ENCODE measurements around the gene KPNA1.
"Not testable (repeated sequence)": the region's sequence is repeated elsewhere in the genome, so short reads cannot be mapped to it uniquely, and the experiment has no call there.

The KPNA1 gene

DNA sequence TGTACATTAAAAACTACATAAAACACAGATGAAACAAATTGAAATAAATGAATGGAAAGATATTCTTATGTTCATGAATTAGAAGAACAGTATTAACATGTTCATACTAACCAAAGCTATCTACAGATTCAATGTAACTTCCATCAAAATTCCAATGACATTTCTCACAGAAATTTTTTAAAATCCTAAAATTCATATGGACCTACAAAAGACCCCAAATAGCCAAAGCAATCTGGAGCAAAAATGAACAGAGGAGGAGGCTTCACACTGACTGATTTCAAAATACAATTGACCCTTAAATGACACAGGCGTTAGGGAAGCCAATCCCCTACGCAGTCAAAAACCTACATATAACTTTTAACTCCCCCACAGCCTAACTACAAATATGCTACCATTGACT, 39.4 kb downstream of the KPNA1 start:
- no peak for DNase-seq (ENCODE audit: low spot score)

DNA sequence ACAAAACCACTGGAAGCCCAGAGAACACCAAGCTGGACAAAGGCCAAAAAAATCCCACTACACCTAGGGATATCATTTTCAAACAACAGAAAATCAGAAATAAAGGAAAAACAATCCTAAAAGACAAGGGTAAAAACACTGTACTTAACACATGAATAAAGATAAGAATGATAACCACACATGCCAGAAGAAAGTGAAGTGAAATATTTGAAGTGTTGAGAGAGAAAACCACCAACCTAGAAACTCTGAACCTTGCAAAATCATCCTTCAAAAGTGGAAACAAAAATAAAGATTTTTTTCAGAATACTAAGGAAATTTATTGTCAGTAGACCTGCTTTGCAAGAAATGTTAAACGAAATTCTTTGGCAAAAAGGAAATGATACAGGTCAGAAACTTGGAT, 45.1 kb downstream of the KPNA1 start:
- no peak for DNase-seq (ENCODE audit: low spot score)

DNA sequence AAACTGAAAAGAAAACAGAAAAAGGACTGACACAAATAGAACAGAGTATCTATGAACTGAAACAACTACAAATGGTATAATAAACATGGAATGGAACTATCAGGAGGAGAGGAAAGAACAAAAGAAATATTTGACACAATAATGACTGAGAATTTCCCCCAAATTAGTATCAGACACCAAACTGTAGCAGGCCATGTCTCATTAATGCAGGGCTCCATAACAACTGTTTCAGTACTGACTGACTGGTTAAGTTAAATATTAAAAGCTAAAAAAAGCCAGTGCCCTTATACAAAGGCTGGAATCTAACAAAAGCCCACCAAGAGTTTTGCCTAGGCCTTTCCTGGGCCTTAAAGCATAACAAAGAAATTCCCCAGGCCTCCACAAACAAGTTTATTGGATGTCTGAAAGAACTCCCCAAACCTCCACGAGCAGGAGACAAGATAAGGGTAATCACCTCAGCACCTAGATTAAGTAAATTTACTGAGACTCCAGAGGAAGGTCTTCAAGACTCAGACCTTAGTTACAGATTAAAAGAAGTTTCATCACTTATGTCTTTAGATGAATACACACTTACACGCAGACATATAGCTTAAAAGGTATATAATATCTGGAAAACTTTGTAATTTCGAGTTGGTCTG, 45.7 kb downstream of the KPNA1 start:
- no peak for DNase-seq (ENCODE audit: low spot score)

DNA sequence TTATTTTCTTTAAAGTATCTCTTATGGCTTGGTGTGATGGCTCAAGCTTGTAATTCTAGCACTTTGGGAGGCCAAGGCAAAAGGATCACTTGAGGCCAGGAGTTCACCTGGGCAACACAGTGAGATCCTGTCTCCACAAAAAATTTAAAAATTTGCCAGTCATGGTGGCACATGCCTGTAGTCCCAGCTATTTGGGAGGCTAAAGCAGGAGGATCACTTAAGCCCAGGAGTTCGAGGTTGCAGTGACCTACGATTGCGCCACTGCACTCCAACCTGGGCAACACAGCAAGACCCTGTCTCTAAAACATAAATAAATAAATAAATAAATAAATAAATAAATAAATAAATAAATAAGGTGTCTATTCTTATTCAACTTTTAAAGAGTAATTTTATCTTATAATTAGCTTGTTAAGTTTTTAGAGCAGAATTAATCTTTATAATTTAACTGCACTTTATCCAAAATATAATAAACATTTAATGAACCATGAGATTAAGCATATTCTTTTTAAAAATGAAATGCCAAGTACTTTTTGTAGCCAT, 48.0 kb downstream of the KPNA1 start:
- no peak for DNase-seq (ENCODE audit: low spot score)

DNA sequence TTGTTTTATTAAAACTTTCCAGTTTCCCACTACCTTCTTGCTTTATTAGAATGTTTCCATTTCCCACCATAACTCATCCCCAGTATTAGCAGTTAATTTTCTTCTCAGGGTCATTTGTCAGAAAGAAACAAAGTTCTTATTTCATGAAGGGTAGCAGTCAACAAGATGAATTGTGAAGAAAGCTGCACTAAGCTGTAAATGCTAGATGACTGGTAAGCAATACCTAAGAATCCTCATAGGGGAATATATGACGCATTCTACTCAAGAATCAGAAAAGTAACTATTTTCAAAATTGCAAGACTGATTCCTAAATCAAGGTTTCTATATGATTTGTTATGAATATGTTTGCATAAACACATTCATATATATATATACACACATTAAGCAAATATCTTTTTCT, 50.1 kb downstream of the KPNA1 start:
- DNase-seq (ENCODE audit: low spot score): no peak

DNA sequence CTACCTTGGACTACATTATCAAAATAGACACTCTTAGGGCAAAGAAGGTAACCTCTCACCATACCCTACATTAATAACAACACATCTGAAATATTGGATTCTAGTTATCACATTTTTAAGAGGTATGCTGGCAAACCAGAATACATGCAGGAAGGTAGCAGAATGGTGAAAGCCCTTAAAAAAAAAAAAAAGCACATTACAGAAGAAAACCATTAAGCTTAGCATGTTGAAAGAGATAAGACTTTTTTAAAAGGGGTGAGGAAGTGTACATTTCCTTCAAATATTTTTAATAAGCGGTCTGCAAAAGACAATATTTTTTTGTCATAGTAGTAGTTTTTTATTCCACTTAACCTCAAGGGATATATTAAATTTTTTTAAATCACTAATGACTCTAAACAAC, 52.3 kb downstream of the KPNA1 start:
- no peak for DNase-seq (ENCODE audit: low spot score)

DNA sequence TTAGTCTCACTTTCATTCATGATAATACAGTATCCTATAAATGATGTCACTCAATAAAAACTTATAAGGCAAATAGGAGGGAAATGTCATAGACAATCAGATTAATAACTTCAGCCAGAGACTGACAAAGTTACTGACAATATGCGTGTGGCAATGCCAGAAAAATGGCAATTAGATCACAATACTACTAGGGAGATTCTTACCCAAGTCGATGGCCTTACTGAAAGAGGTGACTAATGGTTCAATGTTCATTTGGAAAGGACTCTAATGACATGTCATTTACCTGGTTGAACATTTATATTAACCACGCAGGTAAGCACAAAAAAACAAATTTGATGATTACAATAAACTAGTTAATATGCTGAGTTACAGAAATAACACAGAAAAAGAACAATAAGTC, 52.9 kb downstream of the KPNA1 start:
- no peak for DNase-seq (ENCODE audit: low spot score)

DNA sequence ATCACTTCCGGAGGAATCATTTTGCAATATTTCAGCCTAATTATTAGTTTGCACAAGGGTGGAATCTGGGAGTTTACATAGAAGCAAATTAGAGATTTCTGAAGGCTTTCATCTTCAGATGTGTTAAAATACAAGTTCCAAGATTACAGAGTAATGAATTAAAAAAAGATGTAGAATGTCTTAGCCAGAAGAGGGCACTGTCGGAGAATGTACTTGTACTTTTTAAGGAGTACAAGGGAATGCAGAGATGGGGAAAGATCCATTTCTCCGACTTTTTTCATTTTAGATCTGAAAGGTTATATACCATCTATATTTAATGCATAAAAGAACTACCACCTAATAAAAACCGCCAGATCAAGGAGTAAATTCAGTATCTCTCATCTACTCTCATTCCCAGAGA, 55.7 kb downstream of the KPNA1 start:
- DNase-seq (ENCODE audit: low spot score): peak; percentile 37

DNA sequence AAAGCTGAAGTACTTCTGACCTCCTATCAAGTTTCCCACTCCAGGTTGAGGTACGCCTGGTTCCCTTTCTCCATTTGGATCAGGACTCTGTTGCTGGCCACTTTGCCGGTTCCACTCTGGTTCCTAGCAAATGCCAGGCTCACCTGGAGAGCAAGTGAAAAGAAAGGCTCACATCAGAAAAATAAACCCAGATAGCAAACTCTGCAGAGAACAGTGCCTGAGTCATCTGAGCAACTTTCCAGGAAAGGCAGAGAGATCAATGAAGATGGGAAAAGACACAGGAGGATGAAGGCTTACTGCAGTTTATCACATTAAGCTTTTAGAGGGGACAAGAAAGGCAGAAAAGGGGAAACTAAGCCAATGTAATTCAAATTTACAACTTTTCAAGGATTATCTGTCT, 57.0 kb downstream of the KPNA1 start:
- no peak for DNase-seq (ENCODE audit: low spot score)

DNA sequence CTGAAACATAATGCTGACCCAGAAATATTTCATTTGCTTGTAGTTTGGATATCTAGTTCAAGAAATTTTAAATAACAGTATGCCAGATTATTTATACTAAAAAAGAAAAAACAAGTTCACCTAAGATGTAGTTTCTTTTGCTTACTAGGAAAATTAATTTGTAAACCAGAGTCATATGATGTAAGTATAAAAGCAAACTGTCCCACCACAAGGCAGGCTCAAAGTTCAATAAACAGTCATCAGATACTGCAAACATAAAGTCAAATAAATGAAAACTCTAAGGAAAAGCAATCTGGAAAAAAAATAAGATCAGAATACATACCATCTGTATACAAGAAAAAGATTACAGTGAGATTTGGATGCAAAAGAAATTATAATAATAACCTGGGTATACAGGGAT, 58.7 kb downstream of the KPNA1 start:
- no peak for DNase-seq (ENCODE audit: low spot score)

DNA sequence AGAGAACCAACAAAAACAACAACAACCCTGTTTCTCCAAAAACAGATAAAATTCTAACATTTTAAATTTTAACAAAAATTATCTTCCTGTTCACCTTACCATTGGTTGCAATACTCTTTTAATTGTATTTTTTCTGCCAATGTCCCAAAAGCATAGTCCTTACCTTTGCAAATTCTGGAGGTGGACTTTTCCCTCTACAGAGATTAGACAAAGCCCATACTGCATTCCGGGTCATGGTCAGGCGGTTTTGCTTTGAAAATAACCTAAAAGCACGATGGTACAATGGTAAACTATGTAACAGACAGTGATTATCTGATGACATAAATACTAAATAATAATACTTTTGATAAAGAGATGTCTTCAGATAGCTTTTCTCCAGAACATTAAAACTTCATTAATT, 63.4 kb downstream of the KPNA1 start:
- no peak for DNase-seq (ENCODE audit: low spot score)

DNA sequence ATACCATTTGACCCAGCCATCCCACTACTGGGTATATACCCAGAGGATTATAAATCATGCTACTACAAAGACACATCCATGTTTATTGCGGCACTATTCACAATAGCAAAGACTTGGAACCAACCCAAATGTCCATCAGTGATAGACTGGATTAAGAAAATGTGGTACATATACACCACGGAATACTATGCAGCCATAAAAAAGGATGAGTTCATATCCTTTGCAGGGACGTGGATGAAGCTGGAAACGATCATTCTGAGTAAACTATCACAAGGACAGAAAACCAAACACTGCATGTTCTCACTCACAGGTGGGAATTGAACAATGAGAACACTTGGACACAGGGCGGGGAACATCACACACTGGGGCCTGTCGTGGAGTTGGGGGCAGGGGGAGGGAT, 66.5 kb downstream of the KPNA1 start:
- DNase-seq (ENCODE audit: low spot score): not testable (repeated sequence)

DNA sequence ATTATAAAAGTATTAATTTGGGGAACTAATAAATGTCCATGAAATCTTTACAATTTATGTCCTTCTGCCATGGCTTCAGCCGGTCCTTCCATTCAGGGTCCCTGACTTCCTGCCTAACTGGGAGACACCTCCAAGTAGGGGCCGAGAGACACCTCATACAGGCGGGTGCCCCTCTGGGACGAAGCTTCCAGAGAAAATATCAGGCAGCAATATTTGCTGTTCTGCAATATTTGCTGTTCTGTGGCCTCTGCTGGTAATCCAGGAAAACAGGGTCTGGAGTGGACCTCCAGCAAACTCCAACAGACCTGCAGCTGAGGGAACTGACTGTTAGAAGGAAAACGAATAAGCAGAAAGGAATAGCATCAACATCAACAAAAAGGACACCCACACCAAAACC, 70.2 kb downstream of the KPNA1 start:
- DNase-seq (ENCODE audit: low spot score): not testable (repeated sequence)

DNA sequence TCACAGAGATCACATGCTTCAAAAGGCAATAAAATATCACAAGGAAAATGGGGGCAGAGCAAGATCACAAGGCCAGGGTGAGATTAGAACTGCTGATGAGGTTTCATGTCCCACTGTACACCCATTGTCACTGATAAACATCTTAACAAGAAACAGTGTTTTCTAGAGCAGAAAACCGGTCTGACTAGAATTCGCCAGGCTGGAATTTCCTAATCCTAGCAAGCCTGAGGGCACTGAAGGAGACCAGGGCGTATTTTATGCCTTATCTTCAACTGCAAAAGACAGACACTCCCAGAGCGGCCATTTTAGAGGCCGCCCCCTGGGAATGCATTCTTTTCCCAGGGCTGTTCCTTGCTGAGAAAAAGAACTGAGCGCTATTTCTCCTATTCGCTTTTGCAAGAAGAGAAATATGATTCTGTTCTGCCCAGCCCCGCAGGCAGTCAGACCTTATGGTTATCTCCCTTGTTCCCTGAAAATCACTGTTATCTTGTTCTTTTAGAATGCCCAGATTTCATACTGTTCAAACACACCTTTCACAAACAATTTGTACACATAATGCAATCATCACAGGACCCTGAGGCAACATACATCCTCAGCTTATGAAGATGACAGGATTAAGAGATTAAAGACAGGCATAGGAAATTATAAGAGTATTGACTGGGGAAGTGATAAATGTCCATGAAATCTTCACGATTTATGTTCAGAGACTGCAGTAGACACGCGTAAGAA, 70.8 kb downstream of the KPNA1 start:
- not testable (repeated sequence) for DNase-seq (ENCODE audit: low spot score)

DNA sequence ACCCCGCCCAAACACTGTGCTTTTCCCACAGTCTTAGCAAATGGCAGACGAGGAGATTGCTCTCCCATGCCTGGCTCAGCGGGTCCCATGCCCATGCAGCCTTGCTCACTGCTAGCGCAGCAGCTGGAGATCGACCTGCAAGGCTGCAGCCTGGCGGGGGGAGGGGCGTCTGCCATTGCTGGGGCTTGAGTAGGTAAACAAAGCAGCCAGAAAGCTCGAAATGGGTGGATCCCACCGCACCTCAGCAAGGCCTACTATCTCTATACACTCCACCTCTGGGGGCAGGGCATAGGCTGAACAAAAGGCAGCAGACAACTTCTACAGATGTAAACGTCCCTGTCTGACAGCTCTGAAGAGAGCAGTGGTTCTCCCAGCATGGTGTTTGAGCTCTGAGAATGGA, 71.6 kb downstream of the KPNA1 start:
- DNase-seq (ENCODE audit: low spot score): no peak

DNA sequence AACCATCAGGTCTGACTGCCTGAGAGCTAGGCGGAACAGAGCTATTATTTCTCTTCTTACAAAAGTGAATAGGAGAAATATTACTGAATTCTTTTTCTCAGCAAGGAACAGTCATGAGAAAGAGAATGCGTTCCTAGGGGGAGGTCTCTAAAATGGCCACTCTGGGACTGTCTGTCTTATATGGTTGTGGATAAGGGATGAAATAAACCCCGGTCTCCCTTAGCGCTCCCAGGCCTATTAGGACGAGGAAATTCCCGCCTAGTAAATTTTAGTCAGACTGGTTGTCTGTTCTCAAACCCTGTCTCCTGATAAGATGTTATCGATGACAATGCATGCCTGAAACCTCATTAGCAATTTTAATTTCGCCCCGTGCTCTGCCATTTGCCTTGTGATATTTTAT, 78.8 kb downstream of the KPNA1 start:
- no peak for DNase-seq (ENCODE audit: low spot score)

DNA sequence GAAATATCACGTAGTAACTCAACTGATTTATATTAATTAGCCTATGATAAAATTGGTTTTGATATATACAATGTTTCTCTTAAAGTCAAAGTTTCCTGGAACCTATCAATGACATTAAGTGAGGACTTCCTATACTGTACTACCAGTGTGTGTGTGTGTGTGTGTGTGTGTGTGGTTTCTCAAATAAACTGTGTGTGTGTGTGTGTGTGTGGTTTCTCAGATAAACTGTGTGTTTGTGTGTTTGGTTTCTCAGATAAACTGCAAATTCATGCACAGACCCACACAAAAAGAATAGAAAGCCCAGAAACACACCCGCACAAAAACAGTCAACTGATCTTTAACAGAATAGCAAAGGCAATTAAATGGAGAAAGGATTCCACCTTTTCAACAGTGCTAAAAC, 84.4 kb downstream of the KPNA1 start:
- no peak for DNase-seq (ENCODE audit: low spot score)

DNA sequence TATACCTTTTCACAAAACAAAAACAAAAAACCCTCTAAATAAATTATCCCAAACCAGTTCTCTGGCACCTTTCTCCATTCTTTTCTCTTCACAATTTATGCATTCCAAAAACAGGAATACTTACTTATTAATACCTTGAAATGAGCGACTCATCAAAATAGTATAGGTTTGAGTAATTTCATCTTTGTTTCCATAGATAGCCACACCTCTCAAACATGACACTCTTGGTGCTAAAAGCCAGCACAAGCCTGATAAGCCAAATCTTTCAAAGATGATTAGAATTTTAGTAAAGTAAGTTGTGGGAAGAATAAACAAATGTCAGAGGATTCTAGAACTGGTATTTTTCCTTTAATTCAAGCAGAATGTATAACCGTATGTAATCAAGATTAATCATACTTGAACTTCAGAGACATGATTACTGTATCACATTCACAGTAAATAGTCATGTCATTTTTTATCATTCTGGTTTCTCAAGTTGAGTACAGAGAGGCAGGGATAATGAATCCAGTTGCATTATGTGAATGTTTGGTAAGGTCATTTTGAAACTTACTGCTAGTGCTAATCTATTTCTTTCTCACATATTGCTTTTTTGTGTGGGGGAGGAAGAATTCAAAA, 86.8 kb downstream of the KPNA1 start:
- DNase-seq (ENCODE audit: low spot score): no peak

DNA sequence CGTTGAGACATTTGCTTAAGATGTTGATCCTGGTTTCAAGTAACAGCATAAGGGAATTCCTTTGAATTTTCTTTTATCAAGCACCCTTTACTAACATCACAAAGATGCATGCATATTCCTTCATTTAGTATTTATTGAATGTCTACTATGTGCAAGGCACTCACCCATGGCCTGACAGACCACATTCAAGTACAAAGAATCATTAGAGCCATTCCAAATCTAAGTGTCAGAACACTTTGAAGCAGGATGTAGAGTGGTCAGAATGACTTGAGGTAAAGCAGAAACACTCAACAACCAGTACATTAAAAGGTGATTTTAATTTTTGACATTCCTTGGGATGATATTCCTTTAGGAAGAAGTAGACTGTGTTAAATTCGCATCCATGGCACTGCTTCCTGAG, 92.9 kb downstream of the KPNA1 start:
- DNase-seq (ENCODE audit: low spot score): no peak

DNA sequence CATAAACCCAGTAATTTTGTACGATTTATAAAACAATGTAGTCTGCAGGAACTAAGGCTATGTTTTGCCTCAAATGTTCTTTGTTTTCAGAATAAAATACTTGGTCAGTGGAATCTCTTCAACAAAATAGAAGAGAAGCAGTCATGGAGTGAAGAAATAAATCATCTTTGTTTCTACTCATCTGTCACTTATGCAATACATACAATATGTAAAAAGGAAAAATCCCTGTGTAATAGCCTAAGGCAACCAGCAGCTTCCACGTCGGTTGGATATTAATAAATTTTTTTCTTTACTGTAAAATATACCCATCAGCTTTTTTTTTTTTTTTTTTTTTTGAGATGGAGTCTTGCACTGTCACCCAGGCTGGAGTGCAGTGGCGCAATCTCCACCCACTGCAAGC, 93.6 kb downstream of the KPNA1 start:
- no peak for DNase-seq (ENCODE audit: low spot score)

DNA sequence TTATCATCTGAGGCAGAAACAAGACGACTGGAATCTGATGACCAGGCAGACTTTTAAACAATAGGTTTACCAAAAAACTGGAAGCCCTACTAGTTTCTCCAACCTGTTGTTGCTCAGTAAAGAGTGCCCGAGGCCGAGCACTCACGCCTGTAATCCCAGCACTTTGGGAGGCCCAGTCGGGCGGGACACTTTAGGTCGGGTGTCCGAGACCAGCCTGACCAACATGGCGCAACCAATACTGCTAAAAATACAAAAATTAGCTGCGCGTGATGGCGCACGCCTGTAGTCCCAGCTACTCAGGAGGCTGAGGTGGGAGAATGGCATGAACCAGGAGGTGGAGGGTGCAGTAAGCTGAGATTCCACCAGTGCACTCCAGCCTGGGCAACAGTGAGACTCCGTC, 97.8 kb downstream of the KPNA1 start:
- no peak for DNase-seq (ENCODE audit: low spot score)

DNA sequence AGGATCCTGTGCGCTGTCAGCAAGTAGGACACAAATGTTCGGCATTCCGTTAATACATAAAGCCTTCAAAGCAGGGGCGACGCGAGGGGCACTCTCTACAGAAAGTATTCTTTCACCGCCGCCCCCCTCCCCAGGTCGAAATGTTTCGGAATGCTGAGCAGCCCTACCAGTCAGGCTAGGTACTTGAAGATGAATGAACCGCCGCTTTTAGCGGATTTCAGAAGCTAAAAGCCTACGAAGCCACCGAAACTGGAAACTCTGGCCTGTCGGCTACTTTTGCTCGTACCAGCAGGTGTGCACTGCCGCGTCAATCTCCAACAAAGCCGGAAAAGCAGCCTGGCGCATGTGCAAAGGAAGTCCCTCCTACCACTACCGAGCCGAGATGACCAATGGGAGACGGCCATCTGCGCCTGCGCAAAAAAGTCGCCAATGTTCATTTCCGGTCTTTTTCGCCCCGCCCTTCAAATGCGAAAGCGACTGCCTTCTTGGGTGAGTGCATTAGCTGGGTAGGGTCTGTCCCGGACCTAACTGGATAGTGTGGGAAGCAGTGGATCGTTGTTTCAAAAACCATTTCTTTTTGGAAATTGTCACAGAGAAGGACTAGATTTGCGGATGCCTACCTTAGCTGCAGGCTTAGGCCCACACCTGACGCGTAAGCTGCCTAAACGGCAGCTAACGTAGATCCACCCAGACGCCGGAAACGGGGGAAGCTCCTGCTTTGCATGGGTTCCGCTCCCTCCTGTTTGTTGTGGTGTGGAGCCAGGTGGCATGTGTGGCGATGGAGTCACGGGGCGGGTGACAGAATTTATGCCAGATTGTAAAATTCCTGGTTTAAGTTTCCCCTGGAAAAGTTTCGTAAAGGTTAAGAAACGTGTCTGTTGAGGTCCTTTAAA, 98.7 kb downstream of the KPNA1 start, which contains the start of gene WDR5B:
TSS of gene WDR5B (minus strand) at position 301 of the 893 bp plus-strand sequence. CDS start 534 bp downstream, outside the sequence.
- peak; percentile 98 for DNase-seq (ENCODE audit: low spot score)
